ENCODE measurements around the gene NAA80.
A peak's percentile ranks its signal among the peaks of the same experiment; 100 is the strongest.
"Not testable (repeated sequence)": the region's sequence is repeated elsewhere in the genome, so short reads cannot be mapped to it uniquely, and the experiment has no call there.

The NAA80 gene

DNA sequence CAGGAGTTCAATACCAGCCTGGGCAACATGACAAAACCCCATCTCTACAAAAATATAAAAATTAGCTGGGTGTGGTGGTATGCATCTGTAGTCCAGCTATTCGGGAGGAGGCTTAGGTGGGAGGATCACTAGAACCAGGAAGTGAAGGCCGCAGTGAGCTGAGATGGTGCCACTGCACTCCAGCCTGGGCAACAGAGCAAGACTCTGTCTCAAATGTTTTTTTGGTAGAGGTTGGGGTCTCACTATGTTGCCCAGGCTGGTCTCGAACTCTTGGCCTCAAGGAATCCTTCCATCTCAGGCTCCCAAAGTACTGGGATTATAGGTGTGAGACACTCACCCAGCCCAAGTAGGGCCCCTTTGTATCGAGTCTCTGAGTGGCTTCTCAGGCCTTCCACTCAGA, 5.1 kb downstream of the NAA80 start:
- H3K9me3 ChIP-seq (ENCODE audit: control insufficient read depth, low read length): no peaks in the 10 kb centered on the region

DNA sequence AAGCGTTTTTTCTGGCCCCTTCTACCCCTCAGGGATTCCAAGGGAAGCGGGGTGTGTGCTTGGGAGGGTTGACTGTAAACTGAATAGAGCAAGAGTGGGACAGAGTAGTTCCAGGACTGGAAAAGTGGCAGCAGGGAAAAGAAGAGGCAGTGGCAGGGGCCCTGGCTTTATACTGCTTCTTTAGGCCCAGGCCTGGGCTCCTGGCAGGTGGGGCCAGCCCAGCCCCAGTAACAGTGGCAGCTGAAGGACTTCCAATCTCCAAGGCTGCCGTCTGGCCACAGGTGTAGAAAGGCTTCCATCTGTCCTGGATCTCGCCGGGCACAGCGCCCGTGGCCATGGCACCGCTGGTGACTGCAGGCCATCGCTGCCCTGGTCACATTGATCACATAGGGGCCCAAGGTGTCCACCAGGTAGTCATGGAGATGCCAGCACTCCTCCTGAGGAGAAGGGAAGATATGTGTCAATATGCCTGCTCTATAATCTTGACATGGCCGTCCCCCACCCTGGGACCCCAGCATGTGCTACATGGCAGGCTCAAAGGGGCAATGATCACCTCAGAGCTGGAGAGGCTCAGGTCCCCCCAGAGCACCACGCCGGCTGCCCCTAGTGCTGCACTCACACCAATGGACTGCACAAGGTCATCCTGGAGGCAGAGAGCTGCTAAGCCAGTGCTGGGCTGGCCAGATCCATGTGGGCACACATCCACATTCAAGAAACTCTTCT, 6.0 kb downstream of the NAA80 start:
- peaks cover 23% of the 10 kb centered on the region for H3K4me1 ChIP-seq (ENCODE audit: control insufficient read depth, insufficient read depth, low read length)
- peak overlapping the region; percentile 92 for H3K9ac ChIP-seq (ENCODE audit: low read length)
- peak overlapping the region; percentile 73 for H3K4me3 ChIP-seq (ENCODE audit: low read length)
- no peaks in the 10 kb centered on the region for H3K27me3 ChIP-seq (replicated peaks; ENCODE audit: control insufficient read depth, insufficient read depth, low read length)
- no peaks in the 10 kb centered on the region for H3K9me3 ChIP-seq (ENCODE audit: control insufficient read depth, low read length)
- peaks cover 26% of the 10 kb centered on the region for H3K36me3 ChIP-seq (ENCODE audit: control insufficient read depth, insufficient read depth, low read length, severe bottlenecking)
- DNase-seq (ENCODE audit: low read depth): no peak

More for the DNA sequence above, 5.1 kb downstream of the NAA80 start:
- no peak overlapping the region for H3K9ac ChIP-seq (ENCODE audit: low read length)
- H3K36me3 ChIP-seq (ENCODE audit: control insufficient read depth, insufficient read depth, low read length, severe bottlenecking): peaks cover 17% of the 10 kb centered on the region
- DNase-seq (ENCODE audit: low read depth): no peak
- peaks cover 29% of the 10 kb centered on the region for H3K4me1 ChIP-seq (ENCODE audit: control insufficient read depth, insufficient read depth, low read length)
- no peak overlapping the region for H3K4me3 ChIP-seq (ENCODE audit: low read length)
- H3K27me3 ChIP-seq (replicated peaks; ENCODE audit: control insufficient read depth, insufficient read depth, low read length): no peaks in the 10 kb centered on the region

DNA sequence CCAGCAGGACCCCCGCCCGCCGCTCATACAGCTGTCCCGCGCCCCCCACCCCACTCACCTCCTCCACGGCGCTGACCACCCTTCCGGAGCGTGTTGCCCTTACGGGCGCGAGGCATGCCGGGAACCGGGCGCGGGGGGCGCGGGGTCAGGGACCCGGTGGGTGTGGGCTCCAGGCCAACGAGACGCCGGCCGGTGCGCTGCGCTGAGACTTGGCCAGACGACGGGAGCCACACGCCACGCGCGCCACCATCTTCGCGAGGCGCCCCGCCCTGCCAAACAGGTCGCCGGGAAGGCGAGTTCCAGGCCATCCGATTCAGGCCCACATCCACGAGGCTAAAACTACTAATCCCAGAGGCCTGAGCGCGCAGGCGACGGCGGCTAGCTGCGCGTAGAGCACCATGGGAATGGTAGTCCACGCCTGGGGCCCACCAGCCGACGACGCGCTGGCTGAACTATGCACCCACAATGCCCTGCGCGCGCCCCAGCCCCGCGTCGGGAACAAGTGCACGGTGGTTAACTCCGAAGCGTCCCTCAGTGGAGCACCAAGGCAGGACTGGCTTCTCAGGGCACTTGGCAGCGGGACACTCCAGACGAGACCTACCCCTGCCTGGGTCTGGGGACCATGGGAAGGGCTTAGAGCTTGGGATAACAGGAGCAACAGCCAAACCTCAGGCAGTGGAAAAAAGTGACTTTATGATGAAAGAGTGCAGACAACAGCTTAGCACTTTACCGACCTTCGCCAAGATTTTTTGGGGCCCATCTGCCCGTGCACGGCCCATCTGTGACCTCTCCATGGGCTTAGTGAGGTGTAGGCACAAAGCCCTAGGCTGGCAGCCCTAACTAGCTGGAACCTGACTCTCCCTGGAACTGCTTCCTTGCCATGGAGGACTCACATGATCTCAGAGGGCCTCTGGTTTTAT, 6.8 kb downstream of the NAA80 start, which contains the start of gene IFRD2:
IFRD2 (minus strand) TSS at position 271 of the 920 bp plus-strand sequence; CDS start at position 116, 155 bp downstream.
- H3K27me3 ChIP-seq (replicated peaks; ENCODE audit: control insufficient read depth, insufficient read depth, low read length): no peaks in the 10 kb centered on the region
- DNase-seq (ENCODE audit: low read depth): peak; percentile 99
- H3K9ac ChIP-seq (ENCODE audit: low read length): peak within 1 kb of the TSS; percentile 92
- peaks cover 18% of the 10 kb centered on the region for H3K4me1 ChIP-seq (ENCODE audit: control insufficient read depth, insufficient read depth, low read length)
- peaks cover 34% of the 10 kb centered on the region for H3K36me3 ChIP-seq (ENCODE audit: control insufficient read depth, insufficient read depth, low read length, severe bottlenecking)
- no peaks in the 10 kb centered on the region for H3K9me3 ChIP-seq (ENCODE audit: control insufficient read depth, low read length)
- H3K4me3 ChIP-seq (ENCODE audit: low read length): peak within 1 kb of the TSS; percentile 95

DNA sequence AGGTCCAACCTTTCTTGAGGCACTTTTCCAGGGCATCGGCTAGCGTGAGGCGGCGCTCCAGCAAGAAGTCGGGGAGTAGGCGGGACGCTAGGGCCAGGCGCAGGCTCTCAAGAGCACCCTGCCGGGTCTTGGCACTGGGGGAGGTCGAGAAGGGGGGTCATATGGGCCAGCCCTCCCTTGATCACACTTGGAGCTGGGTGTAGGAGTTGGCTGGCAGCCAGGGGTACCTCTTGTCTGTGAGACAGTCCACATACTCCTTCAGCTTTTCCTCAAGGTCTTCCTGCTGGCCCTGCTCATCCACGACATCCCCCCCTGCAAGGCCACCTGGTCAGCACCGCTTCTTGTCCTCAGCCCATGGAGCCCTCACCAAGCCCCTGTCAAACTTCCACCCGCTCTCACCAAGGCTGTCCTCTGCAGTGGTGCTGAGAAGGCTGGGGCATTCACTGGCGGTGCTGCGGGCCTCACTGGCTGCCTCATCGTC, 9.0 kb downstream of the NAA80 start:
- Histone ChIP-seq H3K4me3 (ENCODE audit: low read length) (no peak overlapping the region), H3K36me3 (ENCODE audit: control insufficient read depth, insufficient read depth, low read length, severe bottlenecking) (peaks cover 43% of the 10 kb centered on the region), H3K9me3 (ENCODE audit: control insufficient read depth, low read length) (no peaks in the 10 kb centered on the region), H3K27me3 (replicated peaks; ENCODE audit: control insufficient read depth, insufficient read depth, low read length) (no peaks in the 10 kb centered on the region), H3K4me1 (ENCODE audit: control insufficient read depth, insufficient read depth, low read length) (peaks cover 18% of the 10 kb centered on the region), H3K9ac (ENCODE audit: low read length) (no peak overlapping the region)
- no peak for DNase-seq (ENCODE audit: low read depth)

DNA sequence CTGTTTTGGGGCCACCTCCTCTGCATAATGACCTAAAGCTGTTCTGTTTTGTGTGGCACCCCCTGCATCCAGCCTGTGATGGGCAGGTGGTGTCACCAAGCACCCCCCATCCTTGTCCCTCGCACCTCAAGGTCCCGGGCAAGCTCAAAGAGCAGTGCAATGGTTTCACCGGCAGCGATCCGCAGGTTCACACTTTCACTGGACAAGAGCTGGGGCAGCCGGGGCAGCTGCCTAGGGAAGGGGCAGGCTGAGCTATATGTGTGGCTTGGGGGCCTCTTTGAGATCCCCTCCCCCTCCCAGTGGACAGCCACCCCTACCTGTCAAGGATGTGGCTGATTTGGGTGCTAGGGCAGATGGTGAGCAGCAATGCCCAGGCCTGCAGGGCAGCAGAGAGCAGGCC, 10.1 kb downstream of the NAA80 start:
- DNase-seq (ENCODE audit: low read depth): no peak
- H3K9me3 ChIP-seq (ENCODE audit: control insufficient read depth, low read length): no peaks in the 10 kb centered on the region
- H3K36me3 ChIP-seq (ENCODE audit: control insufficient read depth, insufficient read depth, low read length, severe bottlenecking): peaks cover 43% of the 10 kb centered on the region
- H3K4me3 ChIP-seq (ENCODE audit: low read length): no peak overlapping the region
- H3K27me3 ChIP-seq (replicated peaks; ENCODE audit: control insufficient read depth, insufficient read depth, low read length): no peaks in the 10 kb centered on the region
- peaks cover 18% of the 10 kb centered on the region for H3K4me1 ChIP-seq (ENCODE audit: control insufficient read depth, insufficient read depth, low read length)
- H3K9ac ChIP-seq (ENCODE audit: low read length): no peak overlapping the region

DNA sequence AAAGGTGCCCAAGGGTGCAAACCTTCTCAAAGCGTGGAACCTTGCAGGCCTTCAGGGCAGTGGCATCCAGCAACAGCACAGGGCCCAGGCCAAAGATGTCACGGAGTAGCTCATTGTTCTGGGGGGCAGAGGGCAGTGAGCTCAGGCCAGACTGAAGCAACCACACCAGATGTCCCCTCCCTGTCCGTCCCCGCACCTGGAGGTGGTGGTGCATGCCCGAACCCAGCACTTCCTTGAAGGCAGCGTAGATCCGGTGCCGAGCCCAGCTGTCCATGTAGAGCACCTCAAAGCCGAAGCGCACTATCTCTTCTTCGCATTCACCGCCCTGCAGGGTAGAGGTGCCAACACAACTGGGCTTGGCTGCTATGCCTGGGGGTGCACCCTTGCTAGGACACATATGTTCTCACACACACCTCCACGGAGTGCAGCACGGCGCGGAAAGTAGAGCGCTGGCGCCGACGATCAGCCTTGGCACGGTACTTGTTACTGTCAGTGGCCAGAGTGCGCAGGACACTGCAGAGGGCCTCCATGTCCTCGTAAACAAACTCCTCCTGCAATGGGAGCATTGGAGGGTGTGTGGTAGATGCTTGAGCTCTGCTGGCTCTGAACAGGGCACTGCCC, 10.7 kb downstream of the NAA80 start:
- Histone ChIP-seq H3K9me3 (ENCODE audit: control insufficient read depth, low read length) (no peaks in the 10 kb centered on the region), H3K27me3 (replicated peaks; ENCODE audit: control insufficient read depth, insufficient read depth, low read length) (no peaks in the 10 kb centered on the region), H3K9ac (ENCODE audit: low read length) (no peak overlapping the region), H3K36me3 (ENCODE audit: control insufficient read depth, insufficient read depth, low read length, severe bottlenecking) (peaks cover 43% of the 10 kb centered on the region), H3K4me3 (ENCODE audit: low read length) (no peak overlapping the region), H3K4me1 (ENCODE audit: control insufficient read depth, insufficient read depth, low read length) (peaks cover 17% of the 10 kb centered on the region)
- DNase-seq (ENCODE audit: low read depth): no peak

DNA sequence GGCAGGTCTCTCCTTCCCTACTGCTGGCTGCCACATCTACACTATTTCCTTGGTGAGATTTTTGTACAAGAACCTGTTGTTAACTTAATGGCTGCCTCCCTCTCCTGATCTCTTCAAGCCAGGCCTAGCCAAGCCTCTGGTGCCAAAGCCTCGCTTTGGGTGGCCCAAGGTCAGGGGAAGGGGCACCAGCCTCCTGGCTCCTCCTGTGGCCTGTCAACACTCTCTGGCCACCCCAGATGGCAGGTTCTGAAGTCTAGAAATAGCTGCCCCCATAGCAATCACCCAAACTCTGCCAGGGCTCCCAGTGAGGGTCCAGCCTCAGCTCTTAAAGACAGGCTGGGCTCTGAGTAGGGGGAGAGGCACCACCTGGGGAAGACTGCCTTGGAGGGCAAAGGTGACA, 11.9 kb downstream of the NAA80 start:
- Histone ChIP-seq H3K4me1 (ENCODE audit: control insufficient read depth, insufficient read depth, low read length) (peaks cover 7% of the 10 kb centered on the region), H3K9me3 (ENCODE audit: control insufficient read depth, low read length) (no peaks in the 10 kb centered on the region), H3K36me3 (ENCODE audit: control insufficient read depth, insufficient read depth, low read length, severe bottlenecking) (peaks cover 43% of the 10 kb centered on the region), H3K9ac (ENCODE audit: low read length) (no peak overlapping the region), H3K27me3 (replicated peaks; ENCODE audit: control insufficient read depth, insufficient read depth, low read length) (no peaks in the 10 kb centered on the region), H3K4me3 (ENCODE audit: low read length) (no peak overlapping the region)
- no peak for DNase-seq (ENCODE audit: low read depth)

DNA sequence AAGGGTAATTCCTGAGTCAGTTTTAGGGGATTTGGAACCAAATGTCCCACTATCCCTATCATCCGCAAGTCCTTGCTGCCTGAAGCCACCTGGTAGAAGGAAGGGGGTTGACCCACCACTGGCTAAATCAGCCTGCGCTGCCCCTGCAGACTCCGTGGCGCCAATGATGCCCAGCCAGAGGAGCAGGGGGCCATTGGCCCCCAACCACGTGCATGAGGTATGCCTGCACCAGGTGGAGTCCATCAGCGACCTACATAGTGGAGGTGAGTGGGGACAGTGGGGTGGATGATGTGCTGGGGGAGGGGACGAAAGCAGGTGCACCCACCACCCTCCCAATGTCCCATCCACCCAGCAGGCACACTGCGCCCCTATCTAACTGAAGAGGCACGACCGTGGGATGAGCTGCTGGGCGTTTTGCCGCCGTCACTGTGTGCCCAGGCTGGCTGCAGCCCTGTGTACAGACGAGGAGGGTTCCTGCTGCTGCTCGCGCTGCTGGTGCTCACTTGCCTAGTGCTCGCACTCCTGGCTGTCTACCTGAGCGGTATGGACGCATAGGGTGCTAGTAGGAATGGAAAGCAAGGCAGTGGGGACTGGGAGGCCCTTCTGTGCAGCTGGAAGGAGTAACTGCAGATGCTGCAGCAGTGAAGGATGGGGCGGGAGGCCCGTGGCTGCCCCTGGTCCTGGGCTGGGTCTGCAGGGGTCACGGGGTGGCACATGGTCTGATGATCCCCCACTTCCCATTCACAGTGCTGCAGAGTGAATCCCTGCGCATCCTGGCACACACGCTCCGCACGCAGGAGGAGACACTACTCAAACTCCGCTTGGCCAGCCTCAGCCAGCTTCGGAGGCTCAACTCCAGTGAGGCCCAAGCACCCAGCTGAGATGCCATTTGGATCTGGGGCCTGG, 12.6 kb downstream of the NAA80 start:
- no peak for DNase-seq (ENCODE audit: low read depth)

DNA sequence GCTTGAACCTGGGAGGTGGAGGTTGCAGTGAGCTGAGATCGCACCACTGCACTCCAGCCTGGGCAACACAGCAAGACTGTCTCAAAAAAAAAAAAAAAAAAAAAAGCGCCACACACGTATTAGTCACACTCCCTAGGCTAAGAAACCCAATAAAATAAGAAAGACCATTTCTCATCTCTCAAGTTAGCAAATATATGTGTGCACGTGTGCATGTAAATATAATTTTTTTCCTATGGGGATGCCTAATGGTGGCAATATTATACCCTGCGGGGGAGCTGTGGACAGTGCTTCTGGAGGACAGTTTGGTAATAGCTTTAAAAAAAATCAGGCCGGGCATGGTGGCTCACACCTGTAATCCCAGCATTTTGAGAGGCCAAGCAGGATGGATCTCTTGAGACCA, 15.1 kb downstream of the NAA80 start:
- not testable (repeated sequence) for DNase-seq (ENCODE audit: low read depth); H3K27me3 ChIP-seq (replicated peaks; ENCODE audit: control insufficient read depth, insufficient read depth, low read length); H3K9me3 ChIP-seq (ENCODE audit: control insufficient read depth, low read length); H3K4me3 ChIP-seq (ENCODE audit: low read length); H3K4me1 ChIP-seq (ENCODE audit: control insufficient read depth, insufficient read depth, low read length); H3K9ac ChIP-seq (ENCODE audit: low read length)
- H3K36me3 ChIP-seq (ENCODE audit: control insufficient read depth, insufficient read depth, low read length, severe bottlenecking): peaks cover 26% of the 10 kb centered on the region

More for the DNA sequence above, 12.6 kb downstream of the NAA80 start:
- peaks cover 6% of the 10 kb centered on the region for H3K4me1 ChIP-seq (ENCODE audit: control insufficient read depth, insufficient read depth, low read length)
- H3K36me3 ChIP-seq (ENCODE audit: control insufficient read depth, insufficient read depth, low read length, severe bottlenecking): peaks cover 43% of the 10 kb centered on the region
- no peak overlapping the region for H3K4me3 ChIP-seq (ENCODE audit: low read length)
- H3K9ac ChIP-seq (ENCODE audit: low read length): no peak overlapping the region
- H3K27me3 ChIP-seq (replicated peaks; ENCODE audit: control insufficient read depth, insufficient read depth, low read length): no peaks in the 10 kb centered on the region
- no peaks in the 10 kb centered on the region for H3K9me3 ChIP-seq (ENCODE audit: control insufficient read depth, low read length)

DNA sequence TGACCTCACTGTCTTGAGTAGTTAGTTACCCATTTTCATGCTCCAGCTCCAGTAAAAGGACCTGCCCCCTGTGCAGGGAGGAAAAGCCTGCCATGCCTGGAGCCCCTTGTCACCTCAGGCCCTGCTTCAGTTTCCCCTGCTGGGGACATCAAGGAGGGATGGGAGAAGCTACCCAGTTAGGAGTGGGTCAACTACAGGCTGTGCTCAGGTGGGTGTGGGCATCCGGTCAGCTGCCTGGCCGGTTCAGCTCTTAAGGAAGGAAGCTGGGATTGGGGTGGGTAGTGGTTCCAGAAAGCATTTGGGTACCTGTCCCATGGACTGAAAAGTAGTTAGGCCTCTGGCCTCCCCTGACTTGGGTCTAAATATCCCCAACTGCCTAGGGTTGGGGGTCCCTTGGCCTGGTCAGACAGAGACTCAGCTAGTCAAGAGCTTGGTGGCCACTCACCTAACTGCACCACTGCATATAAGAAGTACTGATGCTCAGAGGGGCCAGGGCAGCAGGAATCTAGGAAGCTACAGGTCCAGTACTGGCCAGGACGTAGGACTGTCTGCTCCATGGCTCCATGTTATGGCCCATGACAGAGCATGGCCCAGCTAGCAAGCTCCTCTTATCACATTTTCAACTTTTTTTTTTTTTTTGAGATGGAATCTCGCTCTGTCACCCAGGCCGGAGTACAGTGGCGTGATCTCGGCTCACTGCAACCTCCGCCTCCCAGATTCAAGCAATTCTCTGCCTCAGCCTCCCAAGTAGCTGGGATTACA, 19.8 kb downstream of the NAA80 start:
- no peaks in the 10 kb centered on the region for H3K9me3 ChIP-seq (ENCODE audit: control insufficient read depth, low read length)
- DNase-seq (ENCODE audit: low read depth): no peak
- no peak overlapping the region for H3K9ac ChIP-seq (ENCODE audit: low read length)
- no peaks in the 10 kb centered on the region for H3K4me1 ChIP-seq (ENCODE audit: control insufficient read depth, insufficient read depth, low read length)
- no peak overlapping the region for H3K4me3 ChIP-seq (ENCODE audit: low read length)
- peaks cover 1% of the 10 kb centered on the region for H3K27me3 ChIP-seq (replicated peaks; ENCODE audit: control insufficient read depth, insufficient read depth, low read length)
- no peaks in the 10 kb centered on the region for H3K36me3 ChIP-seq (ENCODE audit: control insufficient read depth, insufficient read depth, low read length, severe bottlenecking)

Data from adipocyte (in vitro differentiated cells).